ENCODE data around the gene CCSER1.

The CCSER1 gene

GRCh38 chr4:90121676-90122354 is 5.4 kb upstream of the CCSER1 start:
- DNase-seq = no peak
- Histone ChIP-seq H3K4me3 (ENCODE audit: low read depth, low read length) (no peak overlapping the region), H3K36me3 (replicated peaks) (no peaks in the 10 kb centered on the region), H3K27ac (no peak overlapping the region), H3K27me3 (replicated peaks) (no peaks in the 10 kb centered on the region)
- in situ Hi-C loops (cut with HindIII; ENCODE audit: low pct_ligation_motif_present, low sequenced_read_pairs) = no loop called here
- no peak for TF ChIP-seq CTCF (IDR thresholded peaks at IDR 0.05; ENCODE audit: low read depth, low read length, missing control alignments)

- no peak overlapping the region for H3K4me3 ChIP-seq (ENCODE audit: low read depth, low read length)
These were observed 4.8 kb upstream of the CCSER1 start for GRCh38 chr4:90122355-90122748.

GRCh38 chr4:90124276-90124675 is 2.9 kb upstream of the CCSER1 start:
- no peak overlapping the region for H3K4me3 ChIP-seq (ENCODE audit: low read depth, low read length)
- in situ Hi-C loops (cut with HindIII; ENCODE audit: low pct_ligation_motif_present, low sequenced_read_pairs) = no loop called here
- peaks cover 12% of the 10 kb centered on the region for H3K27me3 ChIP-seq (replicated peaks)
- no peaks in the 10 kb centered on the region for H3K36me3 ChIP-seq (replicated peaks)
- no peak for TF ChIP-seq CTCF (IDR thresholded peaks at IDR 0.05; ENCODE audit: low read depth, low read length, missing control alignments)
- no peak overlapping the region for H3K27ac ChIP-seq
- no peak for DNase-seq

More at GRCh38 chr4:90122355-90122748, 4.8 kb upstream of the CCSER1 start:
- in situ Hi-C loops (cut with HindIII; ENCODE audit: low pct_ligation_motif_present, low sequenced_read_pairs) = no loop called here
- Histone ChIP-seq H3K36me3 (replicated peaks) (no peaks in the 10 kb centered on the region), H3K27ac (no peak overlapping the region), H3K27me3 (replicated peaks) (peaks cover 2% of the 10 kb centered on the region)
- DNase-seq = no peak
- no peak for TF ChIP-seq CTCF (IDR thresholded peaks at IDR 0.05; ENCODE audit: low read depth, low read length, missing control alignments)

- peaks cover 12% of the 10 kb centered on the region for H3K27me3 ChIP-seq (replicated peaks)
- in situ Hi-C loops (cut with HindIII; ENCODE audit: low pct_ligation_motif_present, low sequenced_read_pairs) = no loop called here
- no peak for DNase-seq
- TF ChIP-seq CTCF (IDR thresholded peaks at IDR 0.05; ENCODE audit: low read depth, low read length, missing control alignments) = no peak
- peak overlapping the region; percentile 58 for H3K4me3 ChIP-seq (ENCODE audit: low read depth, low read length)
- H3K27ac ChIP-seq = no peak overlapping the region
- H3K36me3 ChIP-seq (replicated peaks) = no peaks in the 10 kb centered on the region
These were observed 389 bp upstream of the CCSER1 start for GRCh38 chr4:90126805-90127204.

GRCh38 chr4:90127706-90128345 is 632 bp downstream of the CCSER1 start:
- H3K4me3 ChIP-seq (ENCODE audit: low read depth, low read length) = peak overlapping the region; percentile 58
- H3K27ac ChIP-seq = no peak overlapping the region
- in situ Hi-C loops (cut with HindIII; ENCODE audit: low pct_ligation_motif_present, low sequenced_read_pairs) = no loop called here
- no peaks in the 10 kb centered on the region for H3K36me3 ChIP-seq (replicated peaks)
- TF ChIP-seq CTCF (IDR thresholded peaks at IDR 0.05; ENCODE audit: low read depth, low read length, missing control alignments) = no peak
- no peak for DNase-seq
- H3K27me3 ChIP-seq (replicated peaks) = peaks cover 12% of the 10 kb centered on the region

All from brain microvascular endothelial cell (primary cell).